GM19452 (cell line): ENCODE measurements around the gene FBN1.
A peak's percentile ranks its signal among the peaks of the same experiment; 100 is the strongest.

Source experiments
- ATAC-seq: cut with Tn5 transposase; IDR thresholded peaks from one replicate; pipeline ENCODE4 v1.9.1; 2021; ENCODE audit not compliant: unreplicated experiment

FBN1 gene

DNA sequence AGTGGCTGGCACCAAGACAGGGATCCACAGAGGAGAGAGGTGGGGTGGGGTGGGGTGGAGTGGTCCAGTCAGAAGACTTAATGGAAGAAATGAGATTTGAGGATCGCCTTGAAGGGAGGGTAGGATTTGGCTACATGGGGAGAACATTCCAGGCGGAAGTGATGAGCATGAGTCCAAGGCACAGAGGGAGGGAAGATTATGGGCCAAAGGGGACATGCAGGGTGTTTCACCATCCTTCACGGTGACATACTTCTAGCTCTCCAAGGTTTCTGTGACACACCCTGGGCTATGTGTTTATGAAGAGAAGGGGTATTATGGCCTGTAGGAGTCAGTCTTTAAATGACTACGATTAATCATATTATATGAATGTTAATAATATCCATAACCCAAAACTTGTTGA, 7.7 kb upstream of the FBN1 start:
- no peak for ATAC-seq

GRCh38 chr15:48652510-48653076, 7.1 kb upstream of the FBN1 start:
- no peak for ATAC-seq

DNA sequence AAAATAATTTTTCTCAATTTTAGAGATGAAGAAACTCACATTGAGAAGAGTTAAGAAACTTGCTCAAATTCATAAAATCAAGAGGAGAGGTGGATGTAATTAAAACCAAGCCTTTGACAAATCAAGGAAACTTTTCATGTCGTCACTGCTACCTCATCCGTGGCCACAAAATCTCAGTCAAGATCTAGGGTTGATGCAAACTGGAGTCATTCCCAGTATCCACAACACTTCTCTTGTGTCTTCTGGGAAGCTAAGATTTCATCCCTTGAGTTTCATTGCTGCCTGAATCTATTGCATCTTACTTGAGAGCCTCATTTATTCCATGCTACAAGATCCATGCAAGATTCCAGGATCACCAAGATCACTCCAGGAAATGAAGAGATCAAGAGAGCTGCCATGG, 5.4 kb upstream of the FBN1 start:
- no peak for ATAC-seq

DNA sequence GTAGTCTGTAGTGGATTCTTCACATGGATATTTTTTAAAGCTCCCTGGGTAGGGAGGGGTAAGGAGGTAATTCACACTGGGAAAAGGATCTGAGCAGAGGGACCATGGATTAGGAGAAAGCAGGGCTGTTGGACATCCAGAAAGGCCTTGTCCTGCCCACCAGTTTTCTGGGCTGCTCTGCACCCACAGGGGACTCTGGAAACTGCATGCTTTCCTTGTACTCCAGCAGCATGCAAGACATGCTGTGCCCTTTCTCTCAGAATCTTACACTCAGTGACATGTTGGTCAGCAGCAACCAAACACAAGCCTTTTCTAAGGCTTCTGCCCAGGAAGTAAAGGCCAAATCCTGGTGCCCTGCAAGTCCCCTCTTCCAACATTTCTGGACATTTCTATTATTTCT, 2.5 kb upstream of the FBN1 start:
- no peak for ATAC-seq

DNA sequence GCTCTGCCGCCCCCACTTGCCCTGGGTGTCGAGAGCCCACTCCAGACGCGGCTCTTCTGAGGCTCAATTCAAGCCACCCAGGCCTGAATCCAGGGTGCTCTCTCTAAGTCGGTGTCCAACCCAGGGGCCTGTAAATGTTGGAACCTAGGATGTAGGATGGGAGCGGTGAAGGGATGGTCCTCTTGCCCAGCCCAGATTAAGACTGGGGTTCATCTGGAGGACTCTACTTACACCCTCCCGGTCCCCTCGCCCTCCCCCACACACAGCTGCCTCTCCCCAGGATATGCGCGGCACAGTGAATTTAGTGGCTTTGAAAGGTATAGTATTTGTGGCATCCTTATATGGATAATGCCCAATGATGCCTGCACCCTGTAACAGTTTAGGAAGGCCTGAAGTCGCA, 822 bp upstream of the FBN1 start:
- ATAC-seq: no peak

- peak; percentile 45 for ATAC-seq
Observed at GRCh38 chr15:48644827-48645557, 517 bp downstream of the FBN1 start.

DNA sequence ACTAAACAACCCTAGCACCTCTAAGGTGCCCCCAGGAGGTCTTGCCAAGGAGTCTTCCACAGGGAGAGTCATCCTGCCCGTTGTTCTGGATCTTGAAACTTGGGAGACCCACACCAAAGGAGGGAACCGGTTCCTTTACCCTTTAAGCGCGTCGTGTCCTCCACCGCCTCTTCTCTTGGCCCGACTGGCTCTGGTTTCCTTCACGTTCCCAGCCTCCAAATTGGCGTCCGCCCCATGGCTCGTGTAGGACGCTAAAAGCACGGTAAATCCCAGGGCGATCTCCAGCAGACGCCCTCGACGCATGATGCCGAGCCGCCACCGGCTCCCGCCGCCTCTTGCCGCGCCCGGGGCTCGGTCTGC, 1.1 kb downstream of the FBN1 start:
- peak; percentile 7 for ATAC-seq

- no peak for ATAC-seq
Observed at GRCh38 chr15:48643776-48644466, 1.6 kb downstream of the FBN1 start.

DNA sequence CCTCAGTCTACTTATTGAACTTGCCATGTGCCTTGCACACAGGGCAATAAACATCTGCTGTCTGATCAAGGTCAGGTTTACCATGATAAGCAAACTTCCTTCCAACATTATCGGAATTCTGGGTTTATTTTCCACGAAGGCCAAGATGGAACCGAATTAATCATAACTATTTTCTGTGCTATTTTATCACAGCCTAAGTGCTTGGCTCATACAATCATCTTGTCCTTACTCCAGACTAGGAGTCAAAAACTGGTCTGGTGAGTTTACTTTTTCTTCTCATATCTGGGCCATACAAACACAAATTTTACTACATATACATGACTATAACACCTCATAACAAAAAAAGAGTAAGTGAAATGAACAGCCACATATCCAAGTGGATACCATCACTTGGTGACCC, 2.3 kb downstream of the FBN1 start:
- ATAC-seq: no peak

DNA sequence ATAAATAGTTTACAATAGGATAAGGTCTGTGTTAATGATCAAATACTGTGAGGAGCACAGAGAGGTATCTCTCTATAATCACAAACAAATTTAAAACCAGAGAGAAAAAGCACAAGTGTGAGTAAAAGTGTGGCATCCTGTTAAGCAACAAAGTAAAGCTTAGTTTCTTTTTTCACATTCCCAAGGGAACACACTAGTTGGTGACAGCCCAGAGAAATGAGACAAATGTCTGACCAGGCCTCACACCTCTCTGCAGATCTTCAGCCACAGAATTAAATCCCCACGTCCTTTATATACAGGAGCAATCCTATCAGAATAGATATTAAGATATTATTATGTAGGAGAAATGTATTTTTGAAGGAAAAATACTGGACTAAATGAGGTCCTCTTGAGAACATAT, 2.7 kb downstream of the FBN1 start:
- ATAC-seq: no peak

GRCh38 chr15:48641416-48641815, 4.1 kb downstream of the FBN1 start:
- no peak for ATAC-seq

DNA sequence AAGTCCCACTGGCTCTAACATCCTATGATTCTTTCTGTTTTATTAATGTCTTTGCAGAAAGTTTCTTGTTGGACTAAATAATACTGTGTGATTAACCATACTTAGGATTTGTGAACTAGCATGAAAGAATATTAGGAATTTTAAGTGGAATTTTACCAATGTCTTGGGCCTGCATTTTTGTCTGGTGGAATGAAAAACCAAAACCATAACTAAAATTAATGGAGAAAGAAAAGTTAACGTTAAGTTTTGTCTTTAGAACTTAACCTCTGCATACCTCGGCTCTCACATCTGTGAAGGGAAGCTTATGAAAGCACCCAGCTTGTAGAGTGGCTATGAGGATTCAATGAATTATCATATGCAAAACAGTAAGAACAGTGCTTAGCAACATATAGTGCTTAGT, 6.5 kb downstream of the FBN1 start:
- ATAC-seq: no peak

DNA sequence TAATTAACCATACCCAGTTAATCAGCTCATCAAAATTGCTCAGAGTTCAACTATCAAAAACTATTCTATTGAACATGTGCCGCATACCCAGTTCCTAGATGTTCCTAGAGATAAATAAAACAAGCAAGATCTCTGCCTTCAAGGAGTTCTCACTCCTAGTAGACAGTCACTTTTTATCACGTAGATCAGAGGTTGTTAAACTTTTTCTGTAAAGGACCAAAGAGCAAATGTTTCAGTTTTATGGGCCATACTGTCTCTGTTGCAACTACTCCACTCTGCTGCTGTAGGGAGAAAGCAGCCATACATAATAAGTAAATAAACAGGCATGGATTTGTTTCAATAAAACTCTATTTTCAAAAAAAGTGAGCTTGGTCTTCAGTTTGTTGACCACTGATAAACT, 7.9 kb downstream of the FBN1 start:
- ATAC-seq: no peak

DNA sequence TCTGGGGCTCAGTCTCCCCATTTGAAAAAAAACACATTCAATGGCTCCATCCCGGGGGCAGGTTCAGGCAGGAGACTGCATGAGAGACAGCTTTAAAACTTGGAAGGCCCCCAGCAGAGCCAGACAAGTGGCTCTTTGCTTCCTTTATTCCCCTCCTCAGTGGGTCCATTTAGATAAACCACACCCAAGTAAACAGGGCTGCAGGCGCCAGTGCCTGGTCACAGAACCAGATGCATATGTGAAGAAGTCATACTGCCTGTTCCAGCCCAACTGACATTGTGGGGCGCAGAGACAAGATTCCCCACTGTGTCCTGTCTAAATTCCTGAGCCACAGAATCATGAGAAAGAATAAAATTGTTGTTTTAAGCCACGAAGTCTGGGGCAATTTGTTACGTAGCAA, 9.0 kb downstream of the FBN1 start:
- no peak for ATAC-seq

GRCh38 chr15:48634893-48635292, 10.6 kb downstream of the FBN1 start:
- no peak for ATAC-seq

DNA sequence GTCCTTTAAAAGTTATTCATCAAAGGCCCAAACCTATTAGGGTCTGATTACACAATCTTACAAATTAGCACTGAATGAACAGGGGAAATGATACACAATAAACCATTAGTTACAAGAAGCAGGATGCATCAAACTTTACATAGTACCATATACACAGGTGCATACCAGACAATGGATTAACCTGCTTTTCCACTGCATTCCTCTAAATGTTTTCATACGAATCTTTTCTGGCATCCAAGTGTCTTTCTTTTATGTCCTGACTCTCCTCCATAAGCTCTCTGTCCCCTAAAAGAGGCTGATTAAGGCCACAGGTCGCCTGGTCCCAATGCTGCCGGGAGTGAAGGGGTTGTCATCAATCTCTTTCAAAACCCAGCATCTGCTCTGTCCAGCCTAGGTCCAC, 11.4 kb downstream of the FBN1 start:
- ATAC-seq: no peak

DNA sequence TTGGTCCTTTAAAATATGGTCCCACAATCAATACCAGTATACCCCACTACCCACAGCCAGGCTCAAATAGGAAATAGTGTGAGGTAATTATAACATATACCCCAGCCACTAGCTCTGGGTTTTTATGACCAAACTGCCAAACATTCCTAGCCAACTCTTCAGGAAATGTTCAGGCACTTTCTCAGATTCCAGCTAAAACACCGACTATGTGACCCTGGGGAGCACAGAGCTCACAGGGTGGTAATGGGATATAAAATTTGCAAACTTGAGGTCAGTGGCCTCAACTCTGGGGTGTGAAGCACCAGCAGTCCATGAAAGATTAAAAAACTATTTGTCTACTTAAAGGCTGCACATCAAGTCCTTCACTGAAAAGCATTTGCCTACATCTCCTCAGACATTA, 12.9 kb downstream of the FBN1 start:
- ATAC-seq: no peak

- no peak for ATAC-seq
Observed at GRCh38 chr15:48631176-48631770, 14.2 kb downstream of the FBN1 start.

- no peak for ATAC-seq
Observed at GRCh38 chr15:48630245-48630644, 15.3 kb downstream of the FBN1 start.

DNA sequence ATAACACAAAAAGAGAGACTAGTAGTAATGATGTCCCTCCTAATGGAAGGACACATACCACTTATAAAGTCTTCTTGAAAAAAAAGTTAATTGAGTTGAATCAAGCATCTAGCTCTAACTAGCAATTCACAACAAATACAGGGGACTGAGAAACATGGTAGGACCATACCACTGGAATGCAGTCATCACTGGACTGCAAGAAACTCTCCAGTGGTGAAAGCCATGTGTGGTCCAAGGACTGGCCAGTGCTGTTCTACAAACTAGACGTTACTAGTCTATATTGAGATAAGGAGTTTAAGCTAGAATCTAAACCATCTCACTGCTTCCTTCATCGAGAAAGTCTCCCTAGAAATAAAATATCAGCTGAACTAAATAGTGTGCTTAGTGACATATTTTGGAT, 16.7 kb downstream of the FBN1 start:
- ATAC-seq: no peak

GRCh38 chr15:48627260-48627940, 18.1 kb downstream of the FBN1 start:
- no peak for ATAC-seq

- no peak for ATAC-seq
Observed at GRCh38 chr15:48625126-48625525, 20.4 kb downstream of the FBN1 start.
